ENCODE measurements around the gene ACMSD.
A peak's percentile ranks its signal among the peaks of the same experiment; 100 is the strongest.

The ACMSD gene

DNA sequence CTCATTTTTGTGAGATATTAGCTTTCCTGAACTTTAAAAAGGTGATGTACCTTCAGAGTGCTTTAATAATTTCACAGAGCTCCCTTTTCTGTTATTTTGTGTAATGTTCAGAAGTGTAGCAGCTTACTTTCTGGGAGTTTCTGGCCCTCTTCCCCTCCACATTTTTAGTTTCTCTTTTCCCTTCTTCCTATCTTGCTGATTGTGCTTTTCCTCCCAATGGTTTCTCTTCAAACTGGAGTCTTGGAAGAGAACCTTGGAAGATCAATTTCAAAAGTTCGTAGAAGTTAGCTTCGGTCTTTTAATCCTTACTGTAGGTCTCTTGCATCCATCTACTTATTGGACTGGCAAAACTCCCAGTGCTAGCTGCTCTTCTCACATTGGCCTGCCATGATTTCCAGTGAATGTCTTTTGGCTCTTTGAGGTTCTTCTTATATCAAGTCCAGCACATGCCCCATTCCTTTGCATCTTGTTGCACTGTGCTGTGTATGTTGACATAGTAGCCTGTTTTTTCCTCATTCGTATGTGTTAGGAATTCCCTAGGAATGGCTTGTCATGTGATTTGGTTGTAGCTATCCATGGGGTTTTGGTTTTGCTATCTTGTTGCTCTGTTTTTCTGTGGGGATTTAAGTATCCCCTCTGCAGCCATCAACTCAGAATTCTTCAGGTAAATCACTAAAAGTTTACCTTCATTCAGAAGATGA is 88.0 kb downstream of the ACMSD start:
- H3K36me3 ChIP-seq (ENCODE audit: control insufficient read depth, insufficient read depth, low read length): peaks cover 15% of the 10 kb centered on the region
- no peaks in the 10 kb centered on the region for H3K27me3 ChIP-seq (ENCODE audit: control insufficient read depth, insufficient read depth, low read length)
- H3K9ac ChIP-seq (ENCODE audit: low read length): no peak overlapping the region
- H3K4me3 ChIP-seq (ENCODE audit: low read depth, low read length): no peak overlapping the region
- H3K9me3 ChIP-seq (ENCODE audit: control insufficient read depth, insufficient read depth, low read depth, low read length): no peaks in the 10 kb centered on the region
- 0 out of 2 replicates have a peak overlapping the region, but pooled peaks have one; percentile 1 for H3K27ac ChIP-seq (ENCODE audit: low read depth, low read length)
- H3K4me1 ChIP-seq (ENCODE audit: control insufficient read depth, insufficient read depth, low read length): peaks cover 11% of the 10 kb centered on the region

DNA sequence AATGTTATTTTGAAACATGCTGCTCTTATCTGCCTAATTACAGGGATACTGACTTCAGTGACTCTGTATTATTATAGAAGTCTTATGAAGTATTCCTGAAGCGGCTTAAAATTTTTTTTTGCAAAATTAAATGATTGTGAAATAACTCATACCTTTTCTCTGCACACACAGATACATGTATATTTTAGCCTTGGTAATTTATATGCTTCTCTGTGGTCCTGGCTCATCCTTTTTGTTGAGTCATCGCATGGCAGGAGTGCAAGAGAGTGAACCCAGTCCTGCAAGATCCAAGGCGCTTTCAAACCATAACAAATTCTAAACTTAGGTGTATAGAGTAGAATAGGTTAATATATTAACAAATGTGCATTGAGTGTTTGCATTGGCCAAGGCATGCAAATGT is 88.8 kb downstream of the ACMSD start:
- H3K4me1 ChIP-seq (ENCODE audit: control insufficient read depth, insufficient read depth, low read length): peaks cover 11% of the 10 kb centered on the region
- no peak overlapping the region for H3K27ac ChIP-seq (ENCODE audit: low read depth, low read length)
- no peak overlapping the region for H3K9ac ChIP-seq (ENCODE audit: low read length)
- H3K27me3 ChIP-seq (ENCODE audit: control insufficient read depth, insufficient read depth, low read length): no peaks in the 10 kb centered on the region
- H3K4me3 ChIP-seq (ENCODE audit: low read depth, low read length): no peak overlapping the region
- H3K9me3 ChIP-seq (ENCODE audit: control insufficient read depth, insufficient read depth, low read depth, low read length): no peaks in the 10 kb centered on the region
- peaks cover 15% of the 10 kb centered on the region for H3K36me3 ChIP-seq (ENCODE audit: control insufficient read depth, insufficient read depth, low read length)

DNA sequence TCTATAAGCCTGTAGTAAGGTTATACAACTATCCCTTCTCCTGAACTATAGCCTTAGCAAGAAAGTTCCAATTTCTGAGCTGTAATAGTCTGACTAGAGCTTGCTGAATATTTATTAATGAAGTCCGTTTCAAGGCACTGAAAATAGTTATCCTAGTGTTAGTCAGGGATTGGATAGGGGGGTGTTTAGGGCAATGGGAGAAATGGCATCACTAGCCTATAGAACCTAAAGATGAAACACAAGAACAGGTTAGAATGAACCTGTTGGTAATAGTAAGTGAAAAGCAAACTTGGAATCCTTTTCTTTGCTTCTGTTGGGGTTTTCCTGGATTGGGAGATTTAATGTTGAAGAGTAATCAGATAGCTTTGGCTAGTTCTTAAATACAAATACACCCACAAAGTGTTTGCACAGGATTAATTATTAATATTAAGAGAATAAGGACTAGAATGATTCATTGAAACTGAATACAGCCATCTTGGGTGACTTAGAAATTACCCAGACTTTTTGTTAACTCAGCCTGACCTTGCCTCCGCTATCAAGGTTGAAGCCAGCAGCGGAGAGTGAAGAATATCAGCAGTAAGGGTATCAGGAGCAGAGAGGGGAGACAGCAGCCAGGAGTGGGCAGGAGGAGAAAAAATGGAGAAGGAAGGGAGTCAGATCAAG is 94.6 kb downstream of the ACMSD start:
- Histone ChIP-seq H3K4me3 (ENCODE audit: low read depth, low read length) (no peak overlapping the region), H3K27ac (ENCODE audit: low read depth, low read length) (no peak overlapping the region), H3K4me1 (ENCODE audit: control insufficient read depth, insufficient read depth, low read length) (no peaks in the 10 kb centered on the region), H3K36me3 (ENCODE audit: control insufficient read depth, insufficient read depth, low read length) (peaks cover 19% of the 10 kb centered on the region), H3K9me3 (ENCODE audit: control insufficient read depth, insufficient read depth, low read depth, low read length) (no peaks in the 10 kb centered on the region), H3K27me3 (ENCODE audit: control insufficient read depth, insufficient read depth, low read length) (no peaks in the 10 kb centered on the region), H3K9ac (ENCODE audit: low read length) (no peak overlapping the region)

DNA sequence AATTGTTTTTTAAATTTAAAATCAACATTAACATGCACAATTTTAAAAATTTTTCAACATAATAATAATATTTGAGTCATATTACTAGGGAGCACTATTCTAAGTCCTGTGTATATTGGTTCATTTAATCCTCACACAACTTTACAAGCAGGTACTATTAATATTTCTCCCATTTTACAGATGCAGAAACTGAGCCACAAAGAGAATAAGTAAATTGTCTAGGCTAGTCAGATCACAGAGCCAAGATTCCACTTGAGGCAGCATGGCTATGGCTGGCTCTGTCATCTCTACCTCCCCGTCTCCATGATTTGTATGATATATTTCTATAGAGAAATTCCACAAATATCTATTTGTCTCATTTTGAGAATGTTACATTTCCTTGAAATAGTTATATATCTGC is 95.3 kb downstream of the ACMSD start:
- H3K27ac ChIP-seq (ENCODE audit: low read depth, low read length): no peak overlapping the region
- peaks cover 26% of the 10 kb centered on the region for H3K36me3 ChIP-seq (ENCODE audit: control insufficient read depth, insufficient read depth, low read length)
- H3K27me3 ChIP-seq (ENCODE audit: control insufficient read depth, insufficient read depth, low read length): no peaks in the 10 kb centered on the region
- H3K9me3 ChIP-seq (ENCODE audit: control insufficient read depth, insufficient read depth, low read depth, low read length): no peaks in the 10 kb centered on the region
- H3K4me3 ChIP-seq (ENCODE audit: low read depth, low read length): no peak overlapping the region
- no peaks in the 10 kb centered on the region for H3K4me1 ChIP-seq (ENCODE audit: control insufficient read depth, insufficient read depth, low read length)
- no peak overlapping the region for H3K9ac ChIP-seq (ENCODE audit: low read length)

DNA sequence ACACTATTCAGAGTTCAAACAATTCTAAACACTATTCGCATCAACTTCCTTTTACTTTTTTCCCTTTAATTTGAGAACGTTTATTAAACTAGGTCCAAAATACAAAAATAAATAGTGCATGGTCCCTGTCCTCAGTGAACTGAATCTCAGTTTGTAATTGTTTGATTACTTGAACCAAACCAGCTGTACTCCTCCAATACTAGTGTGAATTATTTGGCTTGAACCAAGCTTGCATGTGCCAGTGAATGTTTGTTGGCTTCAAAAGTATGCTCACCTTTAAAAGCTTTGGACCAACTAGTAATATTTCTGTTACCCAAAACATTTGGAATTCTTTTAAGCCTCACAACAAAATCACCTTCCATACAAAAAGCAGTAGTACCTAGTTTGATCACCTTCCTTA is 95.7 kb downstream of the ACMSD start:
- peaks cover 30% of the 10 kb centered on the region for H3K36me3 ChIP-seq (ENCODE audit: control insufficient read depth, insufficient read depth, low read length)

DNA sequence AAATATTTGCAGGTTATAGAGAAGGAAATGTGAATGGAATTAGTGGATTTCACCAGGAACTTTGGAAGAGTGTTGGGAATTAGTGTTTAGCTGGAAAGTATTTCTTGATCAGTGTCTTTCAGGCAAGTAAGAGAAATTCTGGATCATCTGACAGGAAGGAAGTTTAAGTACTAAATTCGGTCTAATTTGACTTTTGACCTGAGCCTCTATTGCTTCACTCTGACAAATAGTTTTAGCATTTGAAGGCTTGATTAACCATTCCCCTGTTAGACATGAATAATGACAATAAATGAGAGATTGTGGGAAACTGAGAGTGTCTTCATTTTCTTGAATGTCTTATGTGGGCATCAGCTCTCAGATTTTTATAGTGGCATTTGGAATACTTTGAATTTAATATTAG is 96.2 kb downstream of the ACMSD start:
- H3K36me3 ChIP-seq (ENCODE audit: control insufficient read depth, insufficient read depth, low read length): peaks cover 34% of the 10 kb centered on the region
- H3K9me3 ChIP-seq (ENCODE audit: control insufficient read depth, insufficient read depth, low read depth, low read length): no peaks in the 10 kb centered on the region

More for the DNA sequence above, 95.7 kb downstream of the ACMSD start:
- Histone ChIP-seq H3K9ac (ENCODE audit: low read length) (no peak overlapping the region), H3K27ac (ENCODE audit: low read depth, low read length) (no peak overlapping the region), H3K9me3 (ENCODE audit: control insufficient read depth, insufficient read depth, low read depth, low read length) (no peaks in the 10 kb centered on the region), H3K4me3 (ENCODE audit: low read depth, low read length) (no peak overlapping the region), H3K4me1 (ENCODE audit: control insufficient read depth, insufficient read depth, low read length) (no peaks in the 10 kb centered on the region), H3K27me3 (ENCODE audit: control insufficient read depth, insufficient read depth, low read length) (no peaks in the 10 kb centered on the region)

DNA sequence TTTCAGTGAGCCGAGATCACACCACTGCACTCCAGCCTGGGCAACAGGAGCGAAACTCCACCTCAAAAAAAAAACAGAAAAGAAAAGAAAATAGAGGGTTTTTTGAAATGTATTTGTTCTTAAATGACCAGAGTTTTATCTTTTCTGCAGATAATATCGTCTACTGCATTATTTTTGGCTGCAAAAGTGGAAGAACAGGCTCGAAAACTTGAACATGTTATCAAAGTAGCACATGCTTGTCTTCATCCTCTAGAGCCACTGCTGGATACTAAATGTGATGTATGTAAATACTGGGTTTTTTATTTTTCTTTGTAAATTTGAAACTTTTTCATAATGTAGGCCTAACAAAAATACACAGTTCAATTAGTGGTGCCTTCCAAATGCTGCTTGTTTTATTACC is 98.3 kb downstream of the ACMSD start:
- H3K27ac ChIP-seq (ENCODE audit: low read depth, low read length): no peak overlapping the region
- H3K4me1 ChIP-seq (ENCODE audit: control insufficient read depth, insufficient read depth, low read length): no peaks in the 10 kb centered on the region
- H3K27me3 ChIP-seq (ENCODE audit: control insufficient read depth, insufficient read depth, low read length): no peaks in the 10 kb centered on the region
- H3K4me3 ChIP-seq (ENCODE audit: low read depth, low read length): no peak overlapping the region
- H3K9ac ChIP-seq (ENCODE audit: low read length): no peak overlapping the region
- no peaks in the 10 kb centered on the region for H3K9me3 ChIP-seq (ENCODE audit: control insufficient read depth, insufficient read depth, low read depth, low read length)
- H3K36me3 ChIP-seq (ENCODE audit: control insufficient read depth, insufficient read depth, low read length): peaks cover 52% of the 10 kb centered on the region

More for the DNA sequence above, 96.2 kb downstream of the ACMSD start:
- H3K4me1 ChIP-seq (ENCODE audit: control insufficient read depth, insufficient read depth, low read length): no peaks in the 10 kb centered on the region
- H3K27me3 ChIP-seq (ENCODE audit: control insufficient read depth, insufficient read depth, low read length): no peaks in the 10 kb centered on the region
- no peak overlapping the region for H3K27ac ChIP-seq (ENCODE audit: low read depth, low read length)
- H3K4me3 ChIP-seq (ENCODE audit: low read depth, low read length): no peak overlapping the region
- H3K9ac ChIP-seq (ENCODE audit: low read length): no peak overlapping the region

DNA sequence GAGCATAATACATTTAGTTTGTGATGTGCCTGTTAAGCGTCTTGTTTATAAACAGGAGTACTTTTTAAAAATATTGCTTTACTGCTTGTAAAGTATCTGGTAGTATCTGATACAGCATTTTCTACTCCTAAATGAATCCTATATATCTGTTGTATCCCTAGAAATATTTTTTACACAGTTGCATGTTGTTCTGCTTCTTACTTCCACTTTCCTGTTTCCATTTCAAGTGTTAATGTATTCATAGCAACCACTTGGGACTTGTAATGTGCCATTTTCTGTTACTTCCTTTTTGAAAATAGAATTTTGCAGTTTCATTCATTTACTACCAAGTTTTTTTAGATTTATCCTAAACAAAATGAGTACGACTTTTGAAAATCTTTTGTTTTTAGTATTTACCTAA is 105.1 kb downstream of the ACMSD start:
- no peak overlapping the region for H3K9ac ChIP-seq (ENCODE audit: low read length)
- H3K4me1 ChIP-seq (ENCODE audit: control insufficient read depth, insufficient read depth, low read length): peaks cover 6% of the 10 kb centered on the region; the same call in 1 of the 2 replicates
- no peaks in the 10 kb centered on the region for H3K27me3 ChIP-seq (ENCODE audit: control insufficient read depth, insufficient read depth, low read length)
- H3K9me3 ChIP-seq (ENCODE audit: control insufficient read depth, insufficient read depth, low read depth, low read length): no peaks in the 10 kb centered on the region
- no peak overlapping the region for H3K4me3 ChIP-seq (ENCODE audit: low read depth, low read length)
- H3K36me3 ChIP-seq (ENCODE audit: control insufficient read depth, insufficient read depth, low read length): peaks cover 72% of the 10 kb centered on the region
- H3K27ac ChIP-seq (ENCODE audit: low read depth, low read length): no peak overlapping the region

DNA sequence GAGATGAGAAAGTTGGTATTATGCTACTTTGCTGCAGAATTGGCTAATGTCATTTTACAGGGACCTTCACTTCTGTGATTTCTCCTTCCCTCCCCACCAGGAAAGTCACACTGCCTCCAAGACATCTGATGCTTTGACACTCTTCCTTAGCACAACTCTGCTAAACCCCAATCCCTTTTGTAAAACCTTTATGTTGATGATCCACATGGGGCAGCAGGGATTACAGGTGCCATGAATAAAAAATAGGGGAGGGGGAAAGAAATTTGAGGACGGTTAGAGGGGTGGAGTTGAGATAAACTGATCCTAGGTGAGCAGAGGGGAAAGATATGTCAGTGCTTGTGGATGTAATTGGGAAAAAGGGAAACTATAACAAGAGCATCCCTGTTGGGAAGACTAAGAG is 106.6 kb downstream of the ACMSD start:
- H3K4me1 ChIP-seq (ENCODE audit: control insufficient read depth, insufficient read depth, low read length): peaks cover 6% of the 10 kb centered on the region; the same call in 1 of the 2 replicates
- 0 out of 2 replicates have a peak overlapping the region, but pooled peaks have one; percentile 26 for H3K27ac ChIP-seq (ENCODE audit: low read depth, low read length)
- H3K27me3 ChIP-seq (ENCODE audit: control insufficient read depth, insufficient read depth, low read length): no peaks in the 10 kb centered on the region
- H3K9me3 ChIP-seq (ENCODE audit: control insufficient read depth, insufficient read depth, low read depth, low read length): no peaks in the 10 kb centered on the region
- H3K4me3 ChIP-seq (ENCODE audit: low read depth, low read length): no peak overlapping the region
- peaks cover 71% of the 10 kb centered on the region for H3K36me3 ChIP-seq (ENCODE audit: control insufficient read depth, insufficient read depth, low read length)
- H3K9ac ChIP-seq (ENCODE audit: low read length): no peak overlapping the region

DNA sequence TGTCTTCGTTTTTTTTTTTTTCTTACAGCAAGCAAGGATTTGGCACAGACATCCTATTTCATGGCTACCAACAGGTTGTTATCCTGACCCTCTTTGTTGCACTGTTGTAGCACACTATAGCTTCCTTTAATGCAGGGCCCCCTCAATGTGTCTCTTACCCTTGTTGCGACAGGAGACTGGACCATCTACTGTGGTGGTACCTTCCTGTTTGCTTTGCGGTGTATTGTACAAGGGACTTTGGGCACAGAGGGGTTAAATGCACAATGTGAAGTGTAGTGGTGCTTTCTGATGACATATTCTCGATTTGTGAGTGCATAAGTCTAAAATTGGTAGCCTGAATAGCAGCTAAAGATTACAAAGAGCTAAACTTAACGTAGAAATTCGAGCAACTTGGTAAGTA is 107.7 kb downstream of the ACMSD start:
- H3K9me3 ChIP-seq (ENCODE audit: control insufficient read depth, insufficient read depth, low read depth, low read length): no peaks in the 10 kb centered on the region
- H3K9ac ChIP-seq (ENCODE audit: low read length): no peak overlapping the region
- peaks cover 6% of the 10 kb centered on the region; the same call in 1 of the 2 replicates for H3K4me1 ChIP-seq (ENCODE audit: control insufficient read depth, insufficient read depth, low read length)
- no peak overlapping the region for H3K4me3 ChIP-seq (ENCODE audit: low read depth, low read length)
- peaks cover 69% of the 10 kb centered on the region for H3K36me3 ChIP-seq (ENCODE audit: control insufficient read depth, insufficient read depth, low read length)
- no peak overlapping the region for H3K27ac ChIP-seq (ENCODE audit: low read depth, low read length)
- no peaks in the 10 kb centered on the region for H3K27me3 ChIP-seq (ENCODE audit: control insufficient read depth, insufficient read depth, low read length)

DNA sequence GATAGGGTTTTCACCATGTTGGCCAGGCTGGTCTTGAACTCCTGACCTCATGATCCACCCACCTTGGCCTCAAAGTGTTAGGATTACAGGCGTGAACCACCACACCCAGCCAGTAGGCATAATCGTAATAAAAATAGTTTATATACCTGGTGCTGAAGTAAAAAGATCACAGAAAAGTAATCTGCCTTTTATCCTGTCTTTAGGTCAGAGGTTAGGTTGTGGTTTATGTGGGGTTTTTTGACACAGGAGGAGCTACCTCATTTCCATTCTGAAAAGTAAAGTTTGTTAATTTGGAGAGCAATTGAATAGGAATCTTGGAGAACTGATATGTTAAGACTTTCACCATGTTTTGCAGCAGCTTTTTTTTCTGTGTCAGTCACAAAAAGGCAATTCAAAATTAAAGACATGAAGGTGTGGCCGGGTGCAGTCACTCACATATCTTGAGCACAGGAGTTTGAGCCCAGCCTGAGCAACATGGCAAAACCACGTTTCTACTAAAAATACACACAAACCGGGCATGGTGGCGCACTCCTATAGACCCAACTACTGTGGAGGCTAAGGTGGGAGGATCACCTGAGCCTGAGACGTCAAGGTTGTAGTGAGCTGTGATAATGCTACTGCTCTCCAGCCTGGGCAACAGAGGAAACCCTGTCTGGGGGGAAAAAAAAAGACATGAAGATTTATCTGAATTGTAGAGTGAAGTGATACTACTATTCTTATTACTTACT is 111.7 kb downstream of the ACMSD start:
- H3K4me3 ChIP-seq (ENCODE audit: low read depth, low read length): no peak overlapping the region
- no peaks in the 10 kb centered on the region; the same call in 1 of the 2 replicates for H3K4me1 ChIP-seq (ENCODE audit: control insufficient read depth, insufficient read depth, low read length)
- H3K27me3 ChIP-seq (ENCODE audit: control insufficient read depth, insufficient read depth, low read length): no peaks in the 10 kb centered on the region
- H3K27ac ChIP-seq (ENCODE audit: low read depth, low read length): no peak overlapping the region
- H3K9me3 ChIP-seq (ENCODE audit: control insufficient read depth, insufficient read depth, low read depth, low read length): no peaks in the 10 kb centered on the region
- peaks cover 85% of the 10 kb centered on the region for H3K36me3 ChIP-seq (ENCODE audit: control insufficient read depth, insufficient read depth, low read length)
- H3K9ac ChIP-seq (ENCODE audit: low read length): no peak overlapping the region
